Calu3 (cell line): ENCODE results near the gene LST1. TPM values are rescaled to one million over a fixed set of nuclear protein-coding genes. Genes with fewer than 3 reads are reported as not detected.
A peak's percentile ranks its signal among the peaks of the same experiment; 100 is the strongest.
"Not testable (repeated sequence)": the region's sequence is repeated elsewhere in the genome, so short reads cannot be mapped to it uniquely, and the experiment has no call there.

Source experiments
- BruUV-seq: library from RNA; stranded (reverse); fragments of 400-500 nt; replicated peaks from 2 replicates; lab custom pipeline; 2021; lab: Mats Ljungman, UMichigan
- CTCF ChIA-PET: fragments of 300-600 bp; sonication (Branson Sonifier 250); formaldehyde crosslinking; loops from one replicate; lab custom pipeline; 2022; ENCODE audit warnings: antibody characterized with exemption; lab: Charles Lee
- DNase-seq: peaks from one replicate; pipeline ENCODE4 v3.0.0; 2022
- H3K27ac Mint-ChIP-seq: one replicate; pipeline ENCODE4 v1.8.0; 2022; ENCODE audit warnings: mixed read lengths; ENCODE audit not compliant: unreplicated experiment
- H3K27me3 Mint-ChIP-seq: one replicate; pipeline ENCODE4 v1.8.0; 2022; ENCODE audit warnings: mixed read lengths; ENCODE audit not compliant: unreplicated experiment
- H3K36me3 Mint-ChIP-seq: one replicate; pipeline ENCODE4 v1.8.0; 2022; ENCODE audit warnings: mild to moderate bottlenecking, moderate library complexity, mixed read lengths; ENCODE audit not compliant: insufficient read depth, unreplicated experiment
- H3K4me1 Mint-ChIP-seq: one replicate; pipeline ENCODE4 v1.8.0; 2022; ENCODE audit warnings: mild to moderate bottlenecking, low read depth, mixed read lengths; ENCODE audit not compliant: unreplicated experiment
- H3K4me3 Mint-ChIP-seq: one replicate; pipeline ENCODE4 v1.8.0; 2022; ENCODE audit warnings: mild to moderate bottlenecking, low read depth, moderate library complexity, mixed read lengths; ENCODE audit not compliant: unreplicated experiment
- H3K9me3 Mint-ChIP-seq: one replicate; pipeline ENCODE4 v1.8.0; 2022; ENCODE audit warnings: low read depth, mixed read lengths; ENCODE audit not compliant: unreplicated experiment
- CTCF ChIP-seq: fragments of 200-600 bp; IDR thresholded peaks from one replicate; pipeline ENCODE4 v1.8.0; 2022; ENCODE audit warnings: antibody characterized with exemption; ENCODE audit not compliant: unreplicated experiment
- intact Hi-C: fragments of 100-400 bp; cut with micrococcal nuclease; formaldehyde crosslinking; loops from one replicate; pipeline ENCODE4 v1.10.0; 2022; ENCODE audit not compliant: unreplicated experiment
- total RNA-seq: library from RNA; stranded (reverse); gene quantifications from 2 replicates; pipeline ENCODE4 v1.2.3, GENCODE V29; 2022

Gene LST1
- total RNA-seq, 1 experiment from 2014 or later = 0.94 TPM

GRCh38 chr6:31551371-31551770 is 34.7 kb upstream of the LST1 start:
- intact Hi-C loops = loop anchor here (1.0 kb wide), 1 partner anchor 47 kb away; no protein-coding TSS in a partner anchor
- H3K9me3 Mint-ChIP-seq, H3K27ac Mint-ChIP-seq, BruUV-seq, H3K4me3 Mint-ChIP-seq, H3K27me3 Mint-ChIP-seq: not testable (repeated sequence)
- peak; percentile 37 for TF ChIP-seq CTCF
- CTCF ChIA-PET = interaction anchor here (0.6 to 4.1 kb wide), 7 partner anchors 11 to 109 kb away, joined by 3 to 84 read pairs (median 5); partner anchors contain the start of genes C6orf47 and LTB
- peaks cover 60% of the 10 kb centered on the region for H3K36me3 Mint-ChIP-seq
- peak; percentile 72 for DNase-seq
- H3K4me1 Mint-ChIP-seq = peaks cover 12% of the 10 kb centered on the region

- H3K27me3 Mint-ChIP-seq = no peaks in the 10 kb centered on the region
- peaks cover 33% of the 10 kb centered on the region for H3K36me3 Mint-ChIP-seq
Measured at GRCh38 chr6:31556307-31556706, 29.8 kb upstream of the LST1 start.

DNA sequence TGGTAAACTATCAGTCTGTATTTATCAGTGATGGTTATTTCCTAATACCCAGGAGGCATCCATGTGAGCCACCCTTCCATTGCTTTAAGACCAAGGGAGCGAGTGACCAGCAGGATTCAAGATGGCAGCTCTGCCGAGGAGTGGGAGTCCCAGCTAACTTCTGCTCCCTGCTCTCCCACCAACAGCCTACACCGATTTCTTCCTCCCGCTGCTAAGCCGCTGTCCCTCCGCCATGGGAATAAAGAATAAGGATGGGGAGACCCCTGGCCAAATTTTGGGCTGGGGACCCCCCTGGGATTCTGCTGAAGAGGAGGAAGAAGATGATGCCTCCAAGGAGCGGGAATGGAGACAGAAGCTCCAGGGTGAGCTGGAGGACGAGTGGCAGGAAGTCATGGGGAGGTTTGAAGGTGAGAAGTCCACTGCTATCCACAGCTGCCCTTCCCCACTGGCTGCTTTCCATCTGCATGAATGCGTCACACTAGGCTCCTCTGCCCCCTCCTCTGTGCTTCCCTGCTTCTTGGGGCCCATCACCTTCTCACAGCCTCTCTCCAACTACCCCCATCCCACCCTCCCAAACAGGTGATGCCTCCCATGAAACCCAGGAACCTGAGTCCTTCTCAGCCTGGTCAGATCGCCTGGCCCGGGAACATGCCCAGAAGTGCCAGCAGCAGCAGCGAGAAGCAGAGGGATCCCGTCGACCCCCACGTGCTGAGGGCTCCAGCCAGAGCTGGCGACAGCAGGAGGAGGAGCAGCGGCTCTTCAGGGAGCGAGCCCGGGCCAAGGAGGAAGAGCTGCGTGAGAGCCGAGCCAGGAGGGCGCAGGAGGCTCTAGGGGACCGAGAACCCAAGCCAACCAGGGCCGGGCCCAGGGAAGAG is 28.4 kb upstream of the LST1 start:
- Mint-ChIP-seq H3K27me3 (no peaks in the 10 kb centered on the region), H3K36me3 (peaks cover 23% of the 10 kb centered on the region), H3K9me3 (no peaks in the 10 kb centered on the region), H3K27ac (no peak overlapping the region), H3K4me1 (peaks cover 21% of the 10 kb centered on the region), H3K4me3 (no peak overlapping the region)
- no peak for DNase-seq
- intact Hi-C loops = no loop called here
- TF ChIP-seq CTCF = no peak
- no TSS peak for BruUV-seq
- CTCF ChIA-PET = interaction anchor here (0.7 kb wide), 1 partner anchor 9 kb away, joined by 7 read pairs; no protein-coding TSS in a partner anchor

More at GRCh38 chr6:31556307-31556706, 29.8 kb upstream of the LST1 start:
- intact Hi-C loops = no loop called here
- CTCF ChIA-PET = interaction anchor here (0.6 to 1.3 kb wide), 2 partner anchors 42 to 333 kb away, joined by 3 to 4 read pairs; no protein-coding TSS in a partner anchor
- no peak overlapping the region for H3K4me3 Mint-ChIP-seq
- no peak for TF ChIP-seq CTCF
- no peak overlapping the region for H3K27ac Mint-ChIP-seq
- peaks cover 21% of the 10 kb centered on the region for H3K4me1 Mint-ChIP-seq
- BruUV-seq = no TSS peak
- H3K9me3 Mint-ChIP-seq = no peaks in the 10 kb centered on the region
- no peak for DNase-seq

DNA sequence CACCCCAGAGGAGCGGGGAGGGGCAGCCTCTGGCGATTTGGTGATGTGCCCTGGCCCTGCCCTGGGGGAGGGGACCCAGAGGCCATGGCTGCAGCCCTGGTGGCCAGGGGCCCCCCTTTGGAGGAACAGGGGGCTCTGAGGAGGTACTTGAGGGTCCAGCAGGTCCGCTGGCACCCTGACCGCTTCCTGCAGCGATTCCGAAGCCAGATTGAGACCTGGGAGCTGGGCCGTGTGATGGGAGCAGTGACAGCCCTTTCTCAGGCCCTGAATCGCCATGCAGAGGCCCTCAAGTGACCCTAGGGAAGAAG is 27.8 kb upstream of the LST1 start:
- CTCF ChIA-PET = interaction anchor here (0.7 kb wide), 1 partner anchor 10 kb away, joined by 7 read pairs; no protein-coding TSS in a partner anchor
- H3K9me3 Mint-ChIP-seq = no peaks in the 10 kb centered on the region
- no peak overlapping the region for H3K27ac Mint-ChIP-seq

More for the DNA sequence above, 27.8 kb upstream of the LST1 start:
- DNase-seq = no peak
- no TSS peak for BruUV-seq
- intact Hi-C loops = no loop called here
- Mint-ChIP-seq H3K27me3 (no peaks in the 10 kb centered on the region), H3K4me3 (no peak overlapping the region), H3K4me1 (peaks cover 21% of the 10 kb centered on the region), H3K36me3 (peaks cover 17% of the 10 kb centered on the region)
- TF ChIP-seq CTCF = no peak
